Activated T-helper 1 cell treated with Interleukin-2 at 50 U/mL for 16 hours (primary cell): ENCODE data around the gene PMM2.
A peak's percentile ranks its signal among the peaks of the same experiment; 100 is the strongest.
"Not testable (repeated sequence)": the region's sequence is repeated elsewhere in the genome, so short reads cannot be mapped to it uniquely, and the experiment has no call there.

Source experiments
- DNase-seq: peaks from one replicate; pipeline ENCODE4 v3.0.0-alpha.2; 2020; ENCODE audit warnings: low read depth

Gene PMM2

DNA sequence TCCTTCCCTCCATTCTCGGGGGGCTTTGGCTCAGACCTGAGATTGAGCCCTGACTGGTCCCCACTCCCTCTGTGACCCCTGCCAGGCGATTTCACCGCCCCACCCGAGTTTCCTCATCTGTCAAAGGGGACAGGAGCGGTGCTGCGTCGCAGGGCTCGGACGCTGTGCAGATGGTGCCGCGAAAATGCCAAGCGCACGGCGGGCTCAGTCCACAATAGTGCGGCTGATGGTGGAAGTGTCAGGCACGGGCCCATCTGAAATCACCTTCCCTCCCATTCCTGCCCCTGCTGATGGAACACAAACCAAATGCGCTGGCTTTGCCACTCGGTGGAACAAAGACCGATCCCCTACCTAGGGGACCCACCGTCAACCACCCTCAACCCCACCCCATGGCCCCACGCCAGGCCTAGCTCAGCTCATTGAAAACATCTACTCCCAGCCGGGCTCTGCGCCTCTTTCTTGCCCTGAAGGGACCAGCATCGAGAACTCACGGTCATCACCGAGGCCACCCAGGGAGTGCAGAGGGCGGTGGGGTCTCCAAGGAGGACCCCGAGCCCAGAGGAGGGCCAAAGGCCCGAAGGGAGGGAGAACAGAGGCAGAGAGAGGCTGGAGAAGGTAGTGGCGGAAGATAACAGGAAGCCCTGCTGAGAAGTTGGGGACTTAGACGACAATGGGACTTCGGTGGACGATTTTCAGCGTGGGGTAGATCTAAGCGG, 69.7 kb downstream of the PMM2 start:
- DNase-seq: no peak

DNA sequence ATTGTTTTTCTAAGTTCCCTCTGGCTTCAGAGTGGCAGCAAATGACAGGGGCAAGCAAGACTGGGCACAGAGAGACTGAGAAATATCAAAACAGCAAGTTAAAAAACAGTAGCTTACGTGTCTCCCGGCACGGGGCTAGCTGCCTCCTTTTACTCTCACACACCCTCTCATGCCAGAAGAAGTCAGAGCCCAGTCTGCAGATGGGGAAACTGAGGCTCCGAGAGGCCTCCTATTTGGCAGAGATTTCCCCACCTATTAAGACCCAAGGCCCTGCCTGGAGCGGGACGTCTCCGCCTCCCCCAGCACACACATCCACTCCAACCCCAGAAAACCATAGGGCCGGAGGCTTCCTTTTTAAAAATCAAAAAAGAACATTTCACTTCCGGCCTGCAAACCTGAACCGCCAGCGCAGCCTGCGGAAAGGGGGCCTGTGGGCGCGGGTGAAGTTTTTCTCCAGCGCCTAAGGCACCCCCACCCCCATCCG, 70.3 kb downstream of the PMM2 start:
- no peak for DNase-seq

DNA sequence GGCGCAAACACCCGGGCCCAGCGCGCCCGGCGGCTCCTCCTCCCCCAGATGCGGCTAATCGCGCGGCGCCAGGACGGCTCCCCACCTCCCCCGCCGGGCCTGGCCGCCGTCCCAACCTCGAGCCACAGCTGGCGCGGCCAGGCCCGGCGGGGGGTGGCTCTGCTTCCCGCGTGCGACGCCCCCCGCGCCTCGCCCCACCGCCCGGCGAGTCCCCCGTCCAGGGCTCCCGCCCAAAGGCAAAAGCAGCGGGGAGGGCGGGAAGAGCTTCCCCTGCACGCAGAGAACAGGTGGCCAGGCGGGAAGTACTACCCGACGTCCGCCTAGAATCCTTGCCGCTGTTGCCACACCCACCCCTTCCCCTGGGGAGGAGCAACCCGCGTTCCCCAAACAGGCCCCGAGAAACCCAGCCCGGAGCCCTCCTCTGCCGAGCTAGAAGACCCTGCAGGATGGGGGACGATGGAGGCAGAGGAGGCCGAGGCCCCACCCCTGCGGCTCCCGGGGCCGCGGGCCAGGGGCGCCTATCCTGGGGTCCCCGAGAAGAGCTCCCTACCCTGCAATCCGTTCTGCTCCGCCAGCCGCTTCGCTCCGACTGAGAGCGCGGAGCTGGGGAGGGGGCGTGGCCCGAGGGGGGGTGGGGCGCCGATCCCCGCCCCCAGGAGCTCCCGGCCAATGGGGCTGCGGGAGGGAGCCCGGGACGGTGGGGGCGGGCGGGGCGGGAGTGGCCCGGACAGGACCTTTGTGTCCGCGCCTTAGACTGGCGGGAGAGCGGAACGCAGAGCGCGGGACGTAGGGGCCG, 71.0 kb downstream of the PMM2 start, which contains the start of gene CARHSP1:
TSS of gene CARHSP1 (minus strand) at position 591 of the 796 bp plus-strand sequence. CDS start 9,678 bp downstream, outside the sequence.
- DNase-seq: peak; percentile 78

DNA sequence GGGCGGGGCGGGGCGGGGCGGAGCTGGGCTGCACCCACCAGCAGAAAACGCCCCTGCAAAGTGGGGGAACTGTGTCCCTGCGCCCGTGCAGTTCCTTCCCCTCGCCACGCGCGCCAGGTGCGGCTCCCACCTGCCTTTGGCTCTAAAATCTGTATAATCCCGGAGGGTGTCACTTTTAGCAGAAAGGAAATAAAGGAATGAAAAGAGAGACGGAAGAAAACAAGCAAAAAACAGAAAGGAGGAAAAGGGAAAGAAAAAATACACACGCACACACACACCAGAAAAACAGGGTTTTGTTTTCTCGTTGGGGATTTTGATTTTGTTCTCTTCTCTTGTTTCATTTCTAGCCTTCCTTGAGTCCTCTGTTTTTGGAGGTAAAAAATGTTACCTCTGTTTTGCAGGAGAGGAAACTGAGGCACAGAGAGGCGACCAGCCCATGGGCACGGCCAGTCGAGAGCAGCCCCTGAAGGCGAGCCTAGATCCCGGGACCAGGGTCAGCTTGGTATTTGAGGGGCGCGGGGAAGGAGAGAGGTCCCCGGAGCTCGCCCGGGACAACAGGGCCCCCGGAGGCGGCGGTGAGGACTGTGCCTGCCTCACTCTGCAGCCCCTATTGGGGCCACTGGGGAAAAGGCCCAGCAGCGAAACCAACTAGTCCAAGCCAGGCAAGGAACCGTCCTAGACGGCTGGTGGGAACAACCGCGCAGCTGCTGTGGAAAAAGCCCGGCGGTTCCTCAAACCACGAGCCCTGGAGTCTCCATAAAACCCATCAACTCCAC, 71.8 kb downstream of the PMM2 start:
- no peak for DNase-seq

DNA sequence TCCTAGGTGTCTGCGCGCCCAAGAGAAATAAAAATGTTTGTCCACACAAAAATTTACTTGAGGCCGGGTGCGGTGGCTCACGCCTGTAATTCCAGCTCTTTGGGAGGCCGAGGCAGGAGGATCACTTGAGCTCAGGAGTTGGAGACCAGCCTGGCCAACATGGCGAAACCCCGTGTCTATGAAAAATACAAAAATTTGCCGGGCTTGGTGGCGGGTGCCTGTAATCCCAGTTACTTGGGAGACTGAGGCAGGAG, 72.3 kb downstream of the PMM2 start:
- not testable (repeated sequence) for DNase-seq

DNA sequence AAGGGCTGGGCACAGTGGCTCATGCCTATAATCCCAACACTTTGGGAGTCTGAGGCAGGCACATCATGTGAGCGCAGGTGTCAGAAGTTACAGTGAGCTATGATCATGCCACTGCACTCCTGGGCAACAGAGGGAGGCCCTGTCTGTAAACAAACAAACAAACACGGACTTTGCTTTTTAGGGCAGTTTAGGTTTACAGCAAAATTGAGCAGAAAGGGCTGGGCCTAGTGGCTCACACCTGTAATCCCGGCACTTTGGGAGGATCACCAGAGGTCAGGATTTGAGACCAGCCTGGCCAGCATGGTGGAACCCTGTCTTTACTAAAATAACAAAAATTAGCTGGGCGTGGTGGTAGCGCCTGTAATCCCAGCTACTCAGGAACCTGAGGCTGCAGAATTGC, 74.4 kb downstream of the PMM2 start:
- no peak for DNase-seq

DNA sequence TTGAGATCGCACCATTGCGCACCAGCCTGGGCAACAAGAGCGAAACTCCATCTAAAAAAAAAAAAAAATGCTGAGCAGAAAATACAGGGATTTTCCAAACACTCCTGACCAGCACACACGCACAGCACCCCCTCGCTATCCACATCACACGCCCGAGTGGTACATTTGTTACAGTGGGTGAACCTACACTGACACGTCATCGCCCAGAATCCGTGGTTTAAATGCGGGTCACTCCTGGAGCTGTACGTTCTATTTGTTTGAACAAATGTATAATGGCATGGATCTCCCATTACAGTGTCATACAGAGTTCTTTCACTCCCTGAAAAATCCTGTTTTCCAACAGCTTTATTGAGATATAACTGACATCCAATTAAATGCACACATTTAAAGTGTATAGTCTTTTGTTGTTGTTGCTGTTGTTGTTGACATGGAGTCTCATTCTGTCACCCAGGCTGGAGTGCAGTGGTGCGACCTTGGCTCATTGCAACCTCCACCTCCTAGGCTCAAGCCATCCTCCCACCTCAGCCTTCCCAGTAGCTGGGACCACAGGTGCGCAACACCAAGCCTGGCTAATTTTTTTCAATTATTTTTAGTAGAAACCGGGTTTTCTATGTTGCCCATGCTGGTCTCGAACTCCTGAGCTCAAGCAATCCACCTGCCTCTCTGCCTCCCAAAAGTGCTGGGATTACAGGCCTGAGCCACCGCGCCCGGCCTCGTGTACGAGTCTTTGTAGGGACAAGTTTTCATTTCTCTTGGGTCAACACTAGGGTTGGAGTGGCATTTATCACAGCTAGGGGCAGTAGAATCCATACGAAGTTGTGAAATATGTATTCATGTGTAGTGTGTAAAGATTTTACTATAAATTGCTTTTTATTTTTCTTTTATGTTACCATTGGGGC, 75.6 kb downstream of the PMM2 start:
- no peak for DNase-seq

DNA sequence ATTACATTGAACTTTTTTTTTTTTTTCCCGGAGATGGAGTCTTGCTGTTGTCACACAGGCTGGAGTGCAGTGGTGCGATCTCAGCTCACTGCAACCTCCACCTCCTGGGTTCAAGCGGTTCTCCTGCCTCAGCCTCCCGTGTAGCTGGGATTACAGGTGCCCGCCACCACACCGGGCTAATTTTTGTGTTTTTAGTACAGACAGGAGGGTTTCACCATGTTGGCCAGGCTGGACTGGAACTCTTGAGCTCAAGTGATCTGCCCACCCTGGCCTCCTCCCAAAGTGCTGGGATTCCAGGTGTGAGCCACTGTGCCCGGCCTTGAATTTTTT, 76.2 kb downstream of the PMM2 start:
- not testable (repeated sequence) for DNase-seq

DNA sequence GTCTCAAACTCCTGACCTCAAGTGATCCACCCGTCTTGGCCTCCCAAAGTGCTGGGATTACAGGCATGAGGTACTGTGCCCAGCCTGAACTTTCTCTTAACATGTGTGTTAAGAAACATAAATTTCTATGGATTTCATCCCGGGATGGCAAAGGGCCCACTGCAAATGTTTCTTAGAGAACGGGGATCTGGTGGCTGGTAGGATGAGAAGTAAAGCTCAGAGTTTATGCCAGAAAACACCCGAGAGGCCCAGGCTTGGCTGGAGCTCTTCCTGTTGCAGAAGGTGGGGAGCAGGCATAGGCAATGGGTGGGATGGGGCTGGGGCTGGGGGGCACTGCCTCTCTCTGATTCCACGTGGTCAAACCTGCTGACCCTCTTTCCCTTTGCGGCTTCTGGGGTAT, 76.7 kb downstream of the PMM2 start:
- DNase-seq: no peak

DNA sequence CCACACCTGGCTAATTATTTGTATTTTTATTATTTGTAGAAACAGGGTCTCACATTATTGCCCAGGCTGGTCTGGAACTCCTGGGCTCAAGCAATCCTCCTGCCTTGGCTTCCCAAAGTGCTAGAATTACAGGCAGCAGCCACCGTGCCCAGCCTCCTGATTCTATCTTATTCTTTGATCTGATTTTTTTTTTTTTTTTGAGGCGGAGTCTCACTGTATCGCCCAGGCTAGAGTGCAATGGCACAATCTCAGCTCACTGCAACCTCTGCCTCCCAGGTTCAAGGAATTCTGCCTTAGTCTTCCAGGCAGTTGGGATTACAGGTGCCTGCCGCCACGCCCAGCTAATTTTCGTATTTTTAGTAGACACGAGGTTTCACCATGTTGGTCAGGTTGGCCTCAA, 77.7 kb downstream of the PMM2 start:
- DNase-seq: not testable (repeated sequence)

DNA sequence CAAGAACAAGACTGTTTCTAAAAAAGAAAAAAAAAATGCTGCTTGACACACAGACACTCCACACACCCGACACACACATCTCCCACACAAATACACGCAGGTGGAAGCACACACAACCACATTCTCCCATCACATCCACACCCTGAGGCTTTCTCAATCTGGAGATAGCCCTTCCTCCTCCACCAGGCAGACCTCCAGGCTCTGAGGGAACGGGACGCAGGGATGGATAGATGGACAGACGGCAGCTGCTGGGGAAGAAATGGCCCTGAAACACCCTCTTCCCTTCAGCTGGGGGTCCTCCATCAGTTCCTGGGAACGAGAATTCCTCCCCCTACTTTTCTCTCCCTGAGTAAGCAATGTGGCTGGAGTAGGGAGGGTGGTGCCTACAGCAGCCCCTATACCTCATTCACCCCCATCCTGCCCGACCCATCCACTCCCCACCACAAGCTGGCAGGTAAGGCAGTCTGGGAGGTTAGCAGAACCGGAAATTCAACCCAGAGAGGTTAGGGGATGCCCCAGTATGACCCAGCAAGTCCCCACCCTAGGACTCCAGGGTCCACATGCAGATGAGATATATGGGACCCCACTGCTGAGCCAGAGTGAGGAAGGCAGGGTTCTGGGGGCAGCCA, 80.4 kb downstream of the PMM2 start:
- no peak for DNase-seq

DNA sequence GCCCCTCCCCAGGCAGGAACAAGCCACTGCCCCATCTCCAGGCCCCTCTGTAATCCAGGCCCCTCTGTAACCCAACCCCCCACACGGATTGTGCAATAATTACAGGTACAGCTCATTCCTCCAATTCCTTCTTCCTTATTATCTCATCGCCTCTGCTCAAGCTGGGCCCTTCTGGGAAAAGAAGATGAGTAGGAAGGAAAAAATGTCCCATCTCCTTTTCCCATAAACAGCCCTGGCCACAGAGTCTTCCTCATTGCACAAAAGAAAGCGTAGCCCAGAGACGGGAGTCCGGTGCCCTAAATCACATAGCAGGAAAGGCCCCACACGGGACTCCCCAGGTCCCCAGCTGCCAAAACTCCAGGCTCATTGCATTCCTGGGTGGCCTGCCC, 80.9 kb downstream of the PMM2 start:
- DNase-seq: no peak

DNA sequence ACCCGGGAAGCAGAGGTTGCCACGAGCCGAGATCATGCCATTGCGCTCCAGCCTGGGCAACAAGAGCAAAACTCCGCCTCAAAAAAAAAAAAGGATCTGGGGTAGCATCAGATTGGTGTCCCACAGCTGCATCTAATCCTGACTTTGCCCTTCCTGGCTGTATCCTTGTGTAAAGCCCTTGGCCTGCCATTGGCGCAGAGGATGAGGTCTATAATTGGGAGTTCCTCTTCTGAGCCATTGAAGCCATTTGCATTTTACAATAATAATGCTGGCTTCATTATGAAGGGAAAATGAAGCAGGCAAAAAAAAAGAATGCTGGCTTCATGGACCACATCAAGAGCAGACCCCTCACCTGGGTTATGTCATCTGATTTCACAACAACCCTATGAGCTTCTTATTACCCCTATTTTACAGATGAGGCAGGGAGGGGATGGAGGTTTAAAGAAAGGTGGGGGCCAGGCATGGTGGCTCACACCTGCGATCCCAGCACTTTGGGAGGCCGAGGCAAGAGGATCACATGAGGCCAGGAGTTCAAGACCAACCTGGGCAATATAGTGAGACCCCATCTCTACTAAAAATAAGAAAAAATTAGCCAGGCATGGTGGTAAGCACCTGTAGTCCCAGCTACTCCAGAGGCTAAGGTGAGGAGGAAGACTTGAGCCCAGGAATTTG, 83.3 kb downstream of the PMM2 start:
- no peak for DNase-seq

DNA sequence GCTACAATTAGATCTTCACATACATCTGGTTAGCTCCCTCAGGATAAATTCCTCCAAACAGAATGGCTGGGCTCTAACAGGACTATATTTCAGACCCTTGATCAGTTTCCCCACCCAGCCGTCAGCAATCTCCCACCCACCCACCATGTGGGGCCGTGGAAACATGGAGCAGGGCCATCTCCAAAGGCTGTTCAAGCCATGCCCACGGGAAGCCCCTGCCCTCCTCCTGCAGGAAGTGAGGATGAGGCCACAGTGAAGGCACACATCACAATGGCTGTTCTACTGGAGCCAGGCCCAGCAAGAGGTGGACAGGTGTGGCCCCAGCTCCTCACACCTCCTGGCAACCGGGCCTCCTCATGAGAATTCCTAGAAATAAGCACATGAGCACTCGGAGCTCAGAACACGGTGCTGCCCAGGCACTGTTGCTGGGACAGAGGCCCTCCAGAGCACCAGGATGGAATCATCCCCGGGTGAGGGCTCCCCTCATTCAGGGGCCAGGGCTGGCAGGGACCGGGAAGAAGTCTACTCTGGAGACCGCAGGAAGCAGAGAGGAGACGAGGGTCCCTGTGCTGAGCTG, 84.5 kb downstream of the PMM2 start, which contains the start of gene LITAFD:
TSS of gene LITAFD (plus strand) at position 311 of the 577 bp plus-strand sequence. CDS start 2,005 bp downstream, outside the sequence.
- no peak for DNase-seq

DNA sequence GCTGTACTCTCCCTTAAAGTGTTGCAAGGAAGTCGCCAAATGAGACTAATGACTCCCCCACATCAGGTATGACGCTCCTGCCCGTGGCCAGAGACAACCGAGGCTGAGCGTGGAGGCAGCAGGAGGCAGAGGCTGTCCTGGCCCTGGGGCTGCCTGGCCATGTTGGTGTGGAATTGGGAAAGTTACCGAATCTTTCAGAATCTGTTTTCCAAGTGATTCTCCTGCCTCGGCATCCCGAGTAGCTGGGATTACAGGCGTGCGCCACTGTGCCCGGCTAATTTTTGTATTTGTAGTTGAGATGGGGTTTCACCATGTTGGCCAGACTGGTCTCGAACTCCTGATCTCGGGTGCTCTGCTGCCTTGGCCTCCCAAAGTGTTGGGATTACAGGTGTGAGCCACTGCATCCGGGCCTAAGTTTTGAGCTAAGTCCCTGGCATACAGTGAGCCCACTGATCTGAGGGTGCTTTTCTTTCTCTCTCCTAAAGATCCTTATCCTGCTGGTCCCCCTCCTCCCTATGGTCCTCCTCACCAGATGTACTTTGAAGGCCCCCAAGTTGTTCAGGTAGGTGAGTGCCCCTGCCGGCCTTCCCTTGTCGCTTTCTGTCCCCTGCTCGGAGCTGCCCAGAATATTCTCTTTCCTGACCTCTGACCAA, 85.2 kb downstream of the PMM2 start:
- DNase-seq: no peak

DNA sequence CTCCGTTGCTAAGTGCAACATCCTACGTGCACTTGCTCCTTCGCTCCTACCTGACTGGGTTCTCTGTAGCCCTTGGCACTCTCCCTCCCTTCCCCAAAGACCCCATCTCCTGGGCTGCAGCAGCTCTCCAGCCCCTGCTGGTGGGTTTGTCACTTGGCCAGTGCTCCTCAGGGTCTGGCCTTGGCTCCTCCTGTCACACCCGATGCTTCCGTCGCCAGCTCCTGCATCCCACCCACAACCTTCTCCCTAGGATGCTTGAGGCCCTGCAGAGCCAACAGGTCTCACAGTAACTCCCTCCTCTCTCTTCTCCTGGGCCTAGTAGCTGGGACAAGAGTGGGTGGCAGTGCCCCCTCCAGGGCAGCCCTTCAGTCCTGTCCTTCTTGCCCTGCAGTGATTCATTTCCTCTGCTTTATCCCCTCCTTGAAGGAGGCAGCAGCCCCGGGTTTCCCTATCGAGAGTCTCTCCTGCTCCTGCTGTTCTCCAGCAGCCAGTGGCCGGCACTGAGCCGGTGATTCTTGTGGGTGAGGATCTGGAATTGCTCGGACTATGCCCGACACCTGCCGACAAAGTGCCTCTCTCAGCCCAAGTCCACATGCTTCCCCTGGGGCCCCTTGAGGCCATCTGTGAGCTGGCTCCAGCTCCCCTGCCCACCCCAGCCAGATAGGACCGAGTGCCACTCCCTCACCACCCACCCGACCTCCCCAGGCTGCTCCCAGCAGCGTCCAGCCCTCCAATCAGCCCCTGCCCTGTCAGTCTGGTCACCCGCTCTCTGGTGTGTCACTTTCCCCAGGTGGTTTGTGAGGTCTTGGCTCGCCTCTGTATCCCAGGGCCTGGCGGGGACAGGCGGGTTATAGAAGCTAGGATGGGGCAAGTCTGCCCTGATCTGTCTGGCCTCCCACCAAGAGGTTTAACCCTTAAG, 88.3 kb downstream of the PMM2 start:
- no peak for DNase-seq

DNA sequence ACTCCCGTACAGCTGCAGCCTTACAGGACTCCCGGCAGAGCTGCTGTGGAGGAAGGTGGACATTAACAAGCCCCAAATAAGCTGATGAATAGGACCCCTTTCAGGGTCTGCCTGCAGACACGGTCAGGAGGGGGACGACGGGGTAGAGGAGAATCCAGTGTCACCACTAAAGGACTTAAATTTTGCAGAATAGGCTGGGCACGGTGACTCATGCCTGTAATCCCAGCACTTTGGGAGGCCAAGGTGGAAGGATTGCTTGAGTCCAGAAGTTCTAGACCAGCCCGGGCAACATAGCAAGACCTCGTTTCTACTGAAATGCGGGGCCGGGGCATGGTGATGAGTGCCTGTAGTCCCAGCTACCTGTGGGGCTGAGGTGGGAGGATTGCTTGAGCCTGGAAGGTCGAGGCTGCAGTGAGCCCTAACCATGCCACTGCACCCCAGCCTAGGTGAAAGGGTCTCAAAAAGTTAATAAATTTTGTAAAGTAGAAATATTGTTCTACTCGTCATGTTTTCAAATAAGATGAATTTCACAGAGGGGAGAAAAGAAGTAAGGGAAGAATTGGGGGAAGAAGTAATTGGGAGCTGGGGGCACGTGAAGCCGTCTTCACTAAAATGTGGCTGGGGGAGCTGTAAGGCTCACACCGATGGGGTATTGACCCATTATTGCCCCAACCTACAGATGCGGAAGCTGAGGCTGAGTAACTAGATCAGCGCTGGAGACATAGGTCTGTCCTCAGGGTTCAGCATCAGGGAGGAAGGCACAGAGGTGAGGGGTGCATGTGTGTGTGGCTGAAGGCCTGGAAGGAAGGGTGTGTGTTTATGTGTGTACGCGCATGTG, 89.2 kb downstream of the PMM2 start:
- no peak for DNase-seq

DNA sequence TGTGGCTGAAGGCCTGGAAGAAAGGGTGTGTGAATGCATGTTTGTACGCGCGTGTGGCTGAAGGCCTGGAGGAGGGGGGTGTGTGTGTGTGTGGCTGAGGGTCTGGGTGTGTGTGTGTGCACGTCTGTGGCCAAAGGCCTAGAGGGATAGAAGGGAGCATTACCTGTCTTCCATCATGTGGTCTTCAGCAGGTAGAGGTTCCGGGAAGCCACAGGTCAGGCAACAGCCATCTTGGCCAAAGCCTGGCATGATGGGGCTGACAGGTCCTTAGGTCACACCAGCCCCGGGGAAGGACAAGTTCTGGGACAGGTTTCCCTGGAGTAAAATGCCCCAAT, 89.8 kb downstream of the PMM2 start:
- DNase-seq: no peak
